Left lung (tissue), 10 donors: ENCODE results near the gene KLF16. TPM values are rescaled to one million over a fixed set of nuclear protein-coding genes. Genes with fewer than 3 reads are reported as not detected.
A peak's percentile ranks its signal among the peaks of the same experiment; 100 is the strongest.

Experiments
- ATAC-seq: fragments of 200-7000 bp; cut with Tn5 transposase; one replicate; pipeline ENCODE4 v1.9.1; 2020; ENCODE audit warnings: moderate library complexity
- DNase-seq, 4 donors: peaks; one replicate each; pipeline ENCODE4 v3.0.0-alpha.2; 2013 to 2020
- H3K27ac ChIP-seq, 2 donors: fragments of 200-600 bp; sonication (generic) in 1 of 2; one replicate each; pipeline versions ENCODE4 v1.5.0 to v1.8.0; 2020 to 2021
- H3K27me3 ChIP-seq, 2 donors: fragments of 200-600 bp; sonication (generic) in 1 of 2; one replicate each; pipeline versions ENCODE4 v1.5.0 to v1.8.0; 2020 to 2021
- H3K36me3 ChIP-seq, 2 donors: fragments of 200-600 bp; sonication (generic) in 1 of 2; one replicate each; pipeline versions ENCODE4 v1.5.0 to v1.8.0; 2020 to 2021
- H3K4me1 ChIP-seq, 2 donors: fragments of 200-600 bp; one replicate each; pipeline ENCODE4 v1.8.0; 2021
- H3K4me3 ChIP-seq, 2 donors: fragments of 200-600 bp; sonication (generic) in 1 of 2; one replicate each; pipeline versions ENCODE4 v1.5.0 to v1.8.0; 2020 to 2021; ENCODE audit warnings: mild to moderate bottlenecking in 1 of 2
- H3K9me3 ChIP-seq, 2 donors: fragments of 200-600 bp; sonication (generic) in 1 of 2; one replicate each; pipeline versions ENCODE4 v1.5.0 to v1.8.0; 2020 to 2021
- CTCF ChIP-seq, 2 donors: fragments of 200-600 bp; sonication (generic) in 1 of 2; IDR thresholded peaks; one replicate each; pipeline versions ENCODE4 v1.5.0 to v1.8.0; 2021; ENCODE audit warnings: antibody characterized with exemption in 2 of 2
- intact Hi-C, 2 donors: fragments of 100-400 bp; cut with DNase I; formaldehyde crosslinking; loops; one replicate each; pipeline versions ENCODE4 v1.11.2 to v1.14.2; 2022
- polyA plus RNA-seq, 6 donors: library from polyadenylated mRNA; unstranded; fragments of 120-200 nt; gene quantifications; one replicate each; pipeline ENCODE4 v1.2.1, GENCODE V29; 2013; ENCODE audit not compliant: insufficient read length in 6 of 6
- total RNA-seq, 2 donors: library from RNA; stranded (reverse); fragmentation: NEBNext Ultra II Directional; extraction: Animal tissue kit (Norgen Biotek cat#: 25700); gene quantifications; one replicate each; pipeline ENCODE4 v1.2.1, GENCODE V29; 2021
- donor health status: DM: no; HTN: yes; CAD: no.
- donor health status: DM: no; HTN: no; CAD: no.

KLF16 gene
- total and polyA plus RNA-seq, 8 donors, result 4.3 to 28.8 (median 7.6) TPM

- Histone ChIP-seq H3K36me3 (peaks cover 0 to 7% of the 10 kb centered on the region in 2 donors), H3K4me1 (peaks cover 47 to 94% of the 10 kb centered on the region in 2 donors), H3K9me3 (no peaks in the 10 kb centered on the region), H3K4me3 (peak overlapping the region in 1 of 2 donors; percentile 51), H3K27ac (peak overlapping the region; percentile 92 to 97), H3K27me3 (no peaks in the 10 kb centered on the region)
- intact Hi-C loops, result no loop called here
- DNase-seq (peak in 1 of 4 donors; percentile 44), ATAC-seq (no peak)
- no peak for TF ChIP-seq CTCF (IDR thresholded peaks at IDR 0.05)
These were observed 7.5 kb downstream of the KLF16 start for GRCh38 chr19:1855828-1856255.

- Histone ChIP-seq H3K27ac (peak overlapping the region; percentile 92 to 97), H3K4me3 (peak overlapping the region in 1 of 2 donors; percentile 51), H3K9me3 (no peaks in the 10 kb centered on the region), H3K36me3 (peaks cover 0 to 7% of the 10 kb centered on the region in 2 donors), H3K27me3 (no peaks in the 10 kb centered on the region), H3K4me1 (peaks cover 41 to 88% of the 10 kb centered on the region in 2 donors)
- intact Hi-C loops, result no loop called here
- ATAC-seq (peak; percentile 68), DNase-seq (peak in 3 of 4 donors; percentile 87 to 98 (median 92))
- no peak for TF ChIP-seq CTCF (IDR thresholded peaks at IDR 0.05)
These were observed 8.1 kb downstream of the KLF16 start for GRCh38 chr19:1855040-1855827.

- ATAC-seq, result no peak
- peak overlapping the region; percentile 81 to 97 for H3K27ac ChIP-seq
- peaks cover 0 to 7% of the 10 kb centered on the region in 2 donors for H3K36me3 ChIP-seq
- no peaks in the 10 kb centered on the region for H3K27me3 ChIP-seq
- H3K4me3 ChIP-seq, result peak overlapping the region in 1 of 2 donors; percentile 51
- no peak for TF ChIP-seq CTCF (IDR thresholded peaks at IDR 0.05)
- DNase-seq, result peak in 1 of 4 donors; percentile 85
- intact Hi-C loops, result no loop called here
- peaks cover 34 to 82% of the 10 kb centered on the region in 2 donors for H3K4me1 ChIP-seq
- H3K9me3 ChIP-seq, result no peaks in the 10 kb centered on the region
These were observed 8.8 kb downstream of the KLF16 start for GRCh38 chr19:1854542-1855039.

- H3K27me3 ChIP-seq, result no peaks in the 10 kb centered on the region
- TF ChIP-seq CTCF (IDR thresholded peaks at IDR 0.05), result no peak
- peak overlapping the region in 1 of 2 donors; percentile 51 for H3K4me3 ChIP-seq
- H3K9me3 ChIP-seq, result no peaks in the 10 kb centered on the region
- H3K36me3 ChIP-seq, result peaks cover 0 to 7% of the 10 kb centered on the region in 2 donors
- H3K4me1 ChIP-seq, result peaks cover 33 to 79% of the 10 kb centered on the region in 2 donors
- peak in 1 of 4 donors; percentile 72 for DNase-seq
- intact Hi-C loops, result no loop called here
- no peak for ATAC-seq
- peak overlapping the region; percentile 81 to 97 for H3K27ac ChIP-seq
These were observed 9.3 kb downstream of the KLF16 start for GRCh38 chr19:1854039-1854541.
